DMS114 treated with DMSO at 0.1 percent for 48 hours (cell line): ENCODE results near the gene VEPH1.
A peak's percentile ranks its signal among the peaks of the same experiment; 100 is the strongest.

Experiments
- DNase-seq: peaks from one replicate; lab custom pipeline; 2025; ENCODE audit not compliant: unreplicated experiment; lab: John Stamatoyannopoulos, UW

Gene VEPH1

GRCh38 chr3:157311633-157312375 lies 191.4 kb downstream of the VEPH1 start:
- DNase-seq: no peak

- DNase-seq: no peak
Measured at GRCh38 chr3:157310329-157311052, 192.7 kb downstream of the VEPH1 start.

- no peak for DNase-seq
Measured at GRCh38 chr3:157306502-157306901, 196.7 kb downstream of the VEPH1 start.

- no peak for DNase-seq
Measured at GRCh38 chr3:157305392-157305791, 197.8 kb downstream of the VEPH1 start.

DNA sequence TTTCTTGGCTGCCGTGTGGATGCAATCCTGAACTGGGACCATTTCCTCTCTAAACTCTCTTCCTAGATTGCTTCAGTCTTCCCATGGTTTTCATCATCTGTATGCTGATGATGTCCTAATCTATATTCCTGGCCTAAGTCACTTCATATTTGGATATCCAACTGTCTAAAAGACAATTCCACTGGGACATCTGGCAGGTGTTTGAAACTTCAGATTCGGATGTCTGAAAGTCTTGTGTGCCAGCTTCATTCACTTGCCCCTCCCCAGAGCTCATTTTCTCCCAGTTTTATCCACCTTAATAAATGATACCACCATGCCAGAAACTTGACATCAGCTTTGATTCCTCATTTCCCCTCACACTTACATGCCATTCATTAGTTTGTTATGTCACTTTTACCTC lies 201.5 kb downstream of the VEPH1 start:
- DNase-seq: no peak

GRCh38 chr3:157300981-157301663 lies 202.1 kb downstream of the VEPH1 start:
- no peak for DNase-seq

- no peak for DNase-seq
Measured at GRCh38 chr3:157300094-157300493, 203.1 kb downstream of the VEPH1 start.

DNA sequence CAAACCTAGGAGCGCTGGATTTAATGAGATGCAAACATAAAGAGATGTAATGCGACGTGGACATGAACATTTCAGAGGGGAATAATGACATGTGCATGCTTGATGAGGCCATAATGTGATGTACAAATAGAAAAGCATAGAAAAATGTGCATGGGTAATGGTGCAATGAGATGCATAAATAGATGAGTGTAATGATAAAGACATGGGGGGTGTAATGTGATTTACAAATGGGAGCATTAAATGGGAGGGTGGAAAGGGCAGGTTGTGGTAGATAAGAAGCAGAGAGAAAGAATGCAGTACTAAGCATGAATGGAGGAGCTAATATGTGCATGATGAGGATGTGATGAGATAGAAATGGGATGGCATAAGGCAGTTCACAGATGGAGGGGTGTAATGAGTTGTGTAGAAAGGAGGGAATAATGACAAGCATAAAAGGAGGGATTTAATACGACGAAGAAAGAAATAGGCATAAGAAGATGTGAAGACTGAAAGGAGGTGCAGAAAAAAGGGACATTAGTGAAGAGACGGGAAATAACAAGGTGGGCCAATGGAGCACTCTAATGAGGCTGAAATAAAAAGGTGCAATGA lies 205.8 kb downstream of the VEPH1 start:
- DNase-seq: no peak

DNA sequence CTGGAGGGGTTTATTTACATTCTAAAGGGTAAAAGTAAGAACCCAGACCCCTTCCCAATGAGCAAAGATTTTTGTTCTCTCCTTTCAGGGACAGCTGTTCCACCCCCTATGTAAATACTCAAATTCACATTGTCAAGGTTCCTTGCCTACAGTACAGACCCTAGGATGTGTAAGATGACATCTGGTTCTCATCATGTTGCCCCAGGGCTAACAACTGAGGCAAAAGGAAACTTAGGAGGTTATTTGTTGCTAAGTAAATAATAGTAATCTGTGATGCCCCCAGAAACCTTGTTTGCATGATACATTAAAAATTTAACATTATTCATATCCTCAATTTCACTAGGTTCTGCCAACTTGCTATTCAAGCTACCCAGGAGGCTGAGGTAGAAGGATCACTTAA lies 208.3 kb downstream of the VEPH1 start:
- peak; percentile 25 for DNase-seq

- peak; percentile 31 for DNase-seq
Measured at GRCh38 chr3:157294491-157294890, 208.7 kb downstream of the VEPH1 start.

DNA sequence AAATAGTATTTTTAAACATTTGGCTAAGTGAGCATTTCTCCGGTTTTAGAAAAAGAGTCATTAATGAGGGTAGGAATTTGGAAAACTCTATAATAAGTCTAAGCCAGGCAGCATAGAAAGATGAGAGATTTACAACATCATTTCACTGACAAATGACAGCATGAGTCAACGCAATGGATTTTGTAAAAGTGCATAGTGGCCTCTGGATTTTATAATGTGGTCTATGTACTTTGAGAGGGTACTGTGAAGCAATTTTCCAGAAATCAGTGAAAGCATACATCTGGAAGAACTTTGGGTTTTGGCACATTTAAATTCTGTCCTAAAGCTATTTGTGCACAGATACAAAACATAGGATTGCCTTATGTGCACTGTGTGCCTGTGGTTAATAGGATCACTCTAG lies 212.4 kb downstream of the VEPH1 start:
- DNase-seq: no peak

DNA sequence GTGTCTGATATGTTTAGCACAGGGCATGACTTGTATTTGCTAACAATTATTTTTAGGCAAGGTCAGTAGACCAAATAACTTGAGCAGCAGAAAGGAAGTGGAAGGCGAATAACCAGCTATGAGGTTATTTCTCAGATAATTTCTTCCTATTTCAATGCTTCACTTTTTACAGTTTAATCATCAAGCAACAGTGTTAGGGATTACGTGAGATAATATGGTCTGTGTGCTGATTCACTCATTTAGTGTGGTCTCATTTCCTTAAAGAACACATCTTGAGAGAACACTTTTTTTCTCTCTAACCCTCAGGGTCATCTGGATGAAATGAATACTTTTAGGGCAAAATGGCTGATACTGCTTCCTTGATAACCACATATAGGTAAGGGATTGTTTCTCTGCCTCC lies 217.2 kb downstream of the VEPH1 start:
- no peak for DNase-seq

- no peak for DNase-seq
Measured at GRCh38 chr3:157285141-157285540, 218.1 kb downstream of the VEPH1 start.

DNA sequence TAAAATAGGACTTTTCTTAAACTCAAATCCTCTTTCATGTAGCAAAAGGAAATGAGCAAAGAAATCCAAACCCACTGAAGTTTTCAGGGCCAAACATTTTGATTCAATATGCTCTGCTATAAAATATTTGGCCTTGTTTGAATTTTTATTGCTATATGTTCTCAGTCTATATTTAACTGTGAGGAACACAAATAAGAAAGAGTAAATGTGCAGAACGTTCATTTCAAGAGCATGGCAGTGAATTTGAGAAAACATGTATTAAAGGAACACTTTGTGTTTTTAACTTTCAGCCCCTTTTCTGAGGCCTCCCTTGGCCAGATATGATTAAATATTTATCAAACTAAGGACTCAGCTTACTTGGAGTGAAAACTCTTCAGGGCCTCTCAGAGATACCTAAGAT lies 218.5 kb downstream of the VEPH1 start:
- DNase-seq: no peak

- DNase-seq: no peak
Measured at GRCh38 chr3:157282261-157283191, 220.7 kb downstream of the VEPH1 start.

DNA sequence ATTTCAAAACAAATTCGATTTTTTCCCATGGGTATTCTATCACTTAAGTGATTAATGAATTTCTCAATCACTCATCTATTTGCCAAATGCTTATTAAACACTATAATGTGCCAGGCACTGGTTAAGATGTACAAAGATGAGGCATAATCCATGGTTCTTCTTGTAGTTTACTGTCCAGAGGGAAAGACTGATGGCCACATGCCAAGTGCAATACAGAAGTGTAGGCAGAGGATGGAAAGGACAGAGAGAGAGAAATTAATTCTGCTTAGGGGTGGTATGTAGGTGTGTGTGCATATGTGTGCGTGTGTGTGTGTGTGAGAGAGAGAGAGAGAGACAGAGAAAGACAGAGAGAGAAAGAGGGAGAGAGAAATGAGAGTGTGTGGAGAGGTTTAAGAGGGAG lies 222.4 kb downstream of the VEPH1 start:
- DNase-seq: no peak

GRCh38 chr3:157280354-157280753 lies 222.9 kb downstream of the VEPH1 start:
- no peak for DNase-seq

DNA sequence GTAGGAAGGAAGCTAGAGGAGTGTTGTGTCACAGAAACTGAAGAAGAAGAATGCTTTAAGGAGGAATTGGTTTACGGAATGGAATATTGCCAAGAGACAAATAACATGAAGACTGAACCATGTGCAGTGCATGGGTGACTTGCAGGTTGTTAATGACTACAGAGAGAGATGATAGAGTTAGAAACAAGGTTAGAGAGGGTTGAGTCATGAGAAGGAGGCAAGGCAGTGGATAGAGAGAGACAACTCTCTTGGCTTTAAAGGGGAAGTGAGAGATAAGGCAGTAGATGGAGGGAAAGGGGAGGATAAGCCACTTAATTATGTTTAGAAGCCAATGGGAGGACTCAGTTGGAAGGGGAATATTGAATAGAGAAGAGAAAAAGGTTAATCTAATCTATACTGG lies 224.0 kb downstream of the VEPH1 start:
- no peak for DNase-seq

- no peak for DNase-seq
Measured at GRCh38 chr3:157276801-157277200, 226.4 kb downstream of the VEPH1 start.

DNA sequence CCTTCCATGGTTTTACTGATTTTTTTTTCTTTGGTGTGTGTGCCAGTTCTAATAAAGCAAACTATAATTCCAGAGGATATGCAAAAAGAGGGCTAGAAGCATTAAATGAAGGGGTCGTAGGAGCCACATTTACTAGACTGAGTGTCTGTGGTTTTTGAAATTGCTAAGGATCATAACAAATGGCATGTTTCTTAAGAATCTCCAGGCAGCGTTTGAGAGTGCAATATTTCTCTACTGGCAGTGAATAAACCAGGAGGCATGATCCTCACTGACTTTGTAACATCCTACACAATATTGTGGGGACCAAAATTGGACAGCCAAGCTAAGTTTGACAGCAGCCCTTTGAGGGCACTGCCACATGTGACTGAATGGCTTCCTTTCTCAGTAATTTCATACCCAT lies 227.4 kb downstream of the VEPH1 start:
- DNase-seq: no peak
